Measurements from ENCODE around the gene ACTR1A.
A peak's percentile ranks its signal among the peaks of the same experiment; 100 is the strongest.

Gene ACTR1A

GRCh38 chr10:102511583-102512274 lies 9.2 kb upstream of the ACTR1A start:
- H3K9ac ChIP-seq (ENCODE audit: low read depth, low read length): no peak overlapping the region
- no peaks in the 10 kb centered on the region for H3K27me3 ChIP-seq (ENCODE audit: insufficient read depth, low read length)
- WGBS: 93% methylated on average over 6 of the region's 6 CpGs
- no peak overlapping the region for H3K27ac ChIP-seq (ENCODE audit: low read depth, low read length)
- no peaks in the 10 kb centered on the region for H3K9me3 ChIP-seq (ENCODE audit: insufficient read depth, low read depth, low read length)
- no peak overlapping the region for H3K4me3 ChIP-seq (ENCODE audit: low read length)
- H3K36me3 ChIP-seq (ENCODE audit: insufficient read depth, low read length): peaks cover 35% of the 10 kb centered on the region; the same call in 1 of the 2 replicates
- no peaks in the 10 kb centered on the region for H3K4me1 ChIP-seq (ENCODE audit: insufficient read depth, low read length)

- Histone ChIP-seq H3K4me1 (ENCODE audit: insufficient read depth, low read length) (peaks cover 4% of the 10 kb centered on the region; the same call in 1 of the 2 replicates), H3K9ac (ENCODE audit: low read depth, low read length) (no peak overlapping the region), H3K4me3 (ENCODE audit: low read length) (no peak overlapping the region), H3K27me3 (ENCODE audit: insufficient read depth, low read length) (peaks cover 12% of the 10 kb centered on the region), H3K27ac (ENCODE audit: low read depth, low read length) (no peak overlapping the region), H3K9me3 (ENCODE audit: insufficient read depth, low read depth, low read length) (no peaks in the 10 kb centered on the region), H3K36me3 (ENCODE audit: insufficient read depth, low read length) (peaks cover 32% of the 10 kb centered on the region; the same call in 1 of the 2 replicates)
- 44% methylated on average over 2 of the region's 2 CpGs for WGBS
Observed at GRCh38 chr10:102509387-102509786, 6.9 kb upstream of the ACTR1A start.

- Histone ChIP-seq H3K9me3 (ENCODE audit: insufficient read depth, low read depth, low read length) (no peaks in the 10 kb centered on the region), H3K27ac (ENCODE audit: low read depth, low read length) (no peak overlapping the region), H3K27me3 (ENCODE audit: insufficient read depth, low read length) (peaks cover 12% of the 10 kb centered on the region), H3K36me3 (ENCODE audit: insufficient read depth, low read length) (peaks cover 30% of the 10 kb centered on the region; the same call in 1 of the 2 replicates), H3K9ac (ENCODE audit: low read depth, low read length) (no peak overlapping the region), H3K4me3 (ENCODE audit: low read length) (no peak overlapping the region), H3K4me1 (ENCODE audit: insufficient read depth, low read length) (peaks cover 4% of the 10 kb centered on the region; the same call in 1 of the 2 replicates)
- 97% methylated on average over 1 of the region's 1 CpG for WGBS
Observed at GRCh38 chr10:102508506-102508905, 6.0 kb upstream of the ACTR1A start.

- Histone ChIP-seq H3K9ac (ENCODE audit: low read depth, low read length) (no peak overlapping the region), H3K36me3 (ENCODE audit: insufficient read depth, low read length) (peaks cover 27% of the 10 kb centered on the region; the same call in 1 of the 2 replicates)
- WGBS: 97% methylated on average over 3 of the region's 3 CpGs
Observed at GRCh38 chr10:102507521-102507920, 5.0 kb upstream of the ACTR1A start.

GRCh38 chr10:102505462-102506115 lies 3.1 kb upstream of the ACTR1A start:
- WGBS: 90% methylated on average over 8 of the region's 10 CpGs
- Histone ChIP-seq H3K27me3 (ENCODE audit: insufficient read depth, low read length) (peaks cover 12% of the 10 kb centered on the region), H3K9me3 (ENCODE audit: insufficient read depth, low read depth, low read length) (no peaks in the 10 kb centered on the region), H3K9ac (ENCODE audit: low read depth, low read length) (no peak overlapping the region), H3K27ac (ENCODE audit: low read depth, low read length) (no peak overlapping the region), H3K36me3 (ENCODE audit: insufficient read depth, low read length) (peaks cover 15% of the 10 kb centered on the region; the same call in 1 of the 2 replicates), H3K4me3 (ENCODE audit: low read length) (peak overlapping the region; percentile 72; the same call in 1 of the 2 replicates), H3K4me1 (ENCODE audit: insufficient read depth, low read length) (peaks cover 14% of the 10 kb centered on the region; the same call in 1 of the 2 replicates)

More at GRCh38 chr10:102507521-102507920, 5.0 kb upstream of the ACTR1A start:
- H3K9me3 ChIP-seq (ENCODE audit: insufficient read depth, low read depth, low read length): no peaks in the 10 kb centered on the region
- H3K4me1 ChIP-seq (ENCODE audit: insufficient read depth, low read length): peaks cover 9% of the 10 kb centered on the region; the same call in 1 of the 2 replicates
- no peak overlapping the region for H3K4me3 ChIP-seq (ENCODE audit: low read length)
- H3K27me3 ChIP-seq (ENCODE audit: insufficient read depth, low read length): peaks cover 12% of the 10 kb centered on the region
- H3K27ac ChIP-seq (ENCODE audit: low read depth, low read length): no peak overlapping the region

- Histone ChIP-seq H3K9ac (ENCODE audit: low read depth, low read length) (peak overlapping the region; percentile 52; the same call in 1 of the 2 replicates), H3K9me3 (ENCODE audit: insufficient read depth, low read depth, low read length) (no peaks in the 10 kb centered on the region), H3K4me1 (ENCODE audit: insufficient read depth, low read length) (peaks cover 14% of the 10 kb centered on the region; the same call in 1 of the 2 replicates), H3K36me3 (ENCODE audit: insufficient read depth, low read length) (peaks cover 13% of the 10 kb centered on the region; the same call in 1 of the 2 replicates), H3K4me3 (ENCODE audit: low read length) (peak overlapping the region; percentile 72), H3K27ac (ENCODE audit: low read depth, low read length) (no peak overlapping the region), H3K27me3 (ENCODE audit: insufficient read depth, low read length) (peaks cover 12% of the 10 kb centered on the region)
- 23% methylated on average over 5 of the region's 5 CpGs for WGBS
Observed at GRCh38 chr10:102504976-102505300, 2.4 kb upstream of the ACTR1A start.

GRCh38 chr10:102504179-102504975 lies 1.9 kb upstream of the ACTR1A start:
- peak overlapping the region; percentile 72 for H3K4me3 ChIP-seq (ENCODE audit: low read length)
- under 1% methylated on average over 47 of the region's 47 CpGs for WGBS
- H3K9ac ChIP-seq (ENCODE audit: low read depth, low read length): peak overlapping the region; percentile 52
- peaks cover 14% of the 10 kb centered on the region; the same call in 1 of the 2 replicates for H3K4me1 ChIP-seq (ENCODE audit: insufficient read depth, low read length)
- H3K36me3 ChIP-seq (ENCODE audit: insufficient read depth, low read length): peaks cover 8% of the 10 kb centered on the region; the same call in 1 of the 2 replicates
- no peaks in the 10 kb centered on the region for H3K9me3 ChIP-seq (ENCODE audit: insufficient read depth, low read depth, low read length)
- H3K27me3 ChIP-seq (ENCODE audit: insufficient read depth, low read length): peaks cover 12% of the 10 kb centered on the region
- H3K27ac ChIP-seq (ENCODE audit: low read depth, low read length): peak overlapping the region; percentile 15; the same call in 1 of the 2 replicates

- WGBS: 2% methylated on average over 44 of the region's 44 CpGs
- Histone ChIP-seq H3K36me3 (ENCODE audit: insufficient read depth, low read length) (no peaks in the 10 kb centered on the region), H3K27me3 (ENCODE audit: insufficient read depth, low read length) (peaks cover 12% of the 10 kb centered on the region), H3K4me3 (ENCODE audit: low read length) (peak within 1 kb of the TSS; percentile 82), H3K27ac (ENCODE audit: low read depth, low read length) (peak within 1 kb of the TSS; percentile 15; the same call in 1 of the 2 replicates), H3K9ac (ENCODE audit: low read depth, low read length) (peak within 1 kb of the TSS; percentile 52), H3K9me3 (ENCODE audit: insufficient read depth, low read depth, low read length) (no peaks in the 10 kb centered on the region), H3K4me1 (ENCODE audit: insufficient read depth, low read length) (peaks cover 14% of the 10 kb centered on the region; the same call in 1 of the 2 replicates)
Observed at GRCh38 chr10:102503264-102504178, 1.0 kb upstream of the ACTR1A start, which contains the start of gene SUFU. Gene SUFU, plus strand, starts transcription at chr10:102503972. Its CDS starts 181 bp downstream, at chr10:102504153.

GRCh38 chr10:102502029-102502336 lies 529 bp downstream of the ACTR1A start:
- WGBS: under 1% methylated on average over 19 of the region's 19 CpGs
- H3K9me3 ChIP-seq (ENCODE audit: insufficient read depth, low read depth, low read length): no peaks in the 10 kb centered on the region
- H3K4me3 ChIP-seq (ENCODE audit: low read length): peak overlapping the region; percentile 82
- H3K27me3 ChIP-seq (ENCODE audit: insufficient read depth, low read length): peaks cover 12% of the 10 kb centered on the region
- H3K27ac ChIP-seq (ENCODE audit: low read depth, low read length): no peak overlapping the region; the same call in 1 of the 2 replicates
- H3K36me3 ChIP-seq (ENCODE audit: insufficient read depth, low read length): no peaks in the 10 kb centered on the region
- peak overlapping the region; percentile 78 for H3K9ac ChIP-seq (ENCODE audit: low read depth, low read length)
- peaks cover 14% of the 10 kb centered on the region; the same call in 1 of the 2 replicates for H3K4me1 ChIP-seq (ENCODE audit: insufficient read depth, low read length)
